Muscle layer of colon (tissue), 2 donors: Measurements from ENCODE around the gene RARB.

Experiments
- H3K27ac ChIP-seq: one replicate; pipeline ENCODE4 v1.7.0; 2013; ENCODE audit warnings: low read depth, mild to moderate bottlenecking, low read length, moderate library complexity
- H3K27me3 ChIP-seq, 2 donors: one replicate each; pipeline ENCODE4 v1.7.0; 2013; ENCODE audit warnings: low read length in 2 of 2, mild to moderate bottlenecking in 2 of 2; ENCODE audit not compliant: insufficient read depth in 2 of 2, control insufficient read depth in 1 of 2
- H3K36me3 ChIP-seq: one replicate; pipeline ENCODE4 v1.7.0; 2013; ENCODE audit warnings: mild to moderate bottlenecking, low read length; ENCODE audit not compliant: insufficient read depth
- H3K4me1 ChIP-seq: one replicate; pipeline ENCODE4 v1.7.0; 2013; ENCODE audit warnings: mild to moderate bottlenecking, low read length; ENCODE audit not compliant: insufficient read depth
- H3K4me3 ChIP-seq, 2 donors: one replicate each; pipeline ENCODE4 v1.7.0; 2013; ENCODE audit warnings: low read length in 2 of 2, low read depth in 1 of 2, mild to moderate bottlenecking in 1 of 2, moderate library complexity in 1 of 2
- H3K9ac ChIP-seq: one replicate; pipeline ENCODE4 v1.7.0; 2013; ENCODE audit warnings: low read length
- H3K9me3 ChIP-seq: one replicate; pipeline ENCODE4 v1.7.0; 2013; ENCODE audit warnings: mild to moderate bottlenecking, low read length
- donor health status: abdominal sarcoma.
- donor health status: Adenocarcinoma of cecum.

RARB gene

DNA sequence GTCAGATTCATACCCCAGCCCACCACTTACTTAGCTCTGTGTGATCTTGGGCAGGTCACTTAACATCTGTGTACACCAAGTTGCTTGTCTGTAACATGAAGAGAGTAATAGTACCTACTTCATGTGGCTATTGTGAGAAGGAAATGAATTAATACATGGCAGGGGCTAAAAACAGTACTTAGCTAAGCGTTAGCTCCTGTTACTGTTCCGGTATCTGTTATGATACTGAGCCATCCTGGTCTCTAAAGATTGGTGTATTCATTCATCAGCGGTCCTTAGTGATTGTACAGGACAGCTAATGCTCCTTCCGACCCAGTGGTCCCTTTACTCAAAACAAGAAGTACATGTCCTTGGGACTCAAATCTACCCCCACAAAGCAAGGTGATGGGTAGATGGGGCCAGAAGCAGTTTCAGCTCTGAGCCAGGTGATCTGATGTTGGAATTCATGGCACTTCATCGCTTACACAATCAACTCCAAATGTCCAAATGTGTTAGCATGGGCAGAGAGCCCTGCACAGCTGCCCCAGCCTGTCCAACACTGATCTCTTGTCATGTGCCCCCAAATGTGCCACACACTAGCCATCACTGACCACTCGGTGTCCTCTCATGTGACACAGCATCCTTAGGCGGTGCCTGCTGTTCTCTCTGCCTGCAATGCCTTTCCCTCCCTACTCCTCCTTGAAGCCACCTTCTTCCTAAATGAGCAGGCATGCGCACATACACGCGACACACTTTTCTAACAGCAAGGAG, 84.1 kb downstream of the RARB start:
- H3K4me3 ChIP-seq = no peak overlapping the region
- no peaks in the 10 kb centered on the region for H3K27me3 ChIP-seq
- H3K36me3 ChIP-seq = no peaks in the 10 kb centered on the region
- H3K9me3 ChIP-seq = no peaks in the 10 kb centered on the region
- no peak overlapping the region for H3K9ac ChIP-seq
- no peak overlapping the region for H3K27ac ChIP-seq
- H3K4me1 ChIP-seq = peaks cover 28% of the 10 kb centered on the region

GRCh38 chr3:25513642-25514266, 85.7 kb downstream of the RARB start:
- Histone ChIP-seq H3K9me3 (no peaks in the 10 kb centered on the region), H3K27ac (no peak overlapping the region), H3K36me3 (no peaks in the 10 kb centered on the region), H3K27me3 (no peaks in the 10 kb centered on the region), H3K4me3 (no peak overlapping the region), H3K9ac (no peak overlapping the region), H3K4me1 (peaks cover 13% of the 10 kb centered on the region)

DNA sequence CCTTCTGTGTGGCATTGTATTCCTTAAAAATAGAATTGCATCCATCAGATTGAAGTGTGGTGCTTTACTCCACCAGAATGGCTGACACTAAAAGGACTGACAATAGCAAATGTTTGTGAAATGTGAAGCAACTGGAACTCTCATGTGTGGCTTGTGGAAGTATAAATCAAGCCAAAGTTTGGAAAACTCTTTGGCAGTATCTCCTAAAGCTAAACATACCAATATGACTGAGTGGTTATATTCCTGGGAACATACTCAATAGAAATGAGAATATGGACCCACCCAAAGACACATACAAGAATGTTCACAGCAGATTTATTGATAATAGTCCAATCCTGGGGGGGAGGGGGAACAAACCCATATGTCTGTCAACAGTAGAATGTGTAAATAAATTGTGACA, 87.1 kb downstream of the RARB start:
- Histone ChIP-seq H3K27ac (no peak overlapping the region), H3K9me3 (no peaks in the 10 kb centered on the region), H3K4me3 (no peak overlapping the region), H3K4me1 (peaks cover 9% of the 10 kb centered on the region), H3K27me3 (no peaks in the 10 kb centered on the region), H3K36me3 (no peaks in the 10 kb centered on the region), H3K9ac (no peak overlapping the region)

DNA sequence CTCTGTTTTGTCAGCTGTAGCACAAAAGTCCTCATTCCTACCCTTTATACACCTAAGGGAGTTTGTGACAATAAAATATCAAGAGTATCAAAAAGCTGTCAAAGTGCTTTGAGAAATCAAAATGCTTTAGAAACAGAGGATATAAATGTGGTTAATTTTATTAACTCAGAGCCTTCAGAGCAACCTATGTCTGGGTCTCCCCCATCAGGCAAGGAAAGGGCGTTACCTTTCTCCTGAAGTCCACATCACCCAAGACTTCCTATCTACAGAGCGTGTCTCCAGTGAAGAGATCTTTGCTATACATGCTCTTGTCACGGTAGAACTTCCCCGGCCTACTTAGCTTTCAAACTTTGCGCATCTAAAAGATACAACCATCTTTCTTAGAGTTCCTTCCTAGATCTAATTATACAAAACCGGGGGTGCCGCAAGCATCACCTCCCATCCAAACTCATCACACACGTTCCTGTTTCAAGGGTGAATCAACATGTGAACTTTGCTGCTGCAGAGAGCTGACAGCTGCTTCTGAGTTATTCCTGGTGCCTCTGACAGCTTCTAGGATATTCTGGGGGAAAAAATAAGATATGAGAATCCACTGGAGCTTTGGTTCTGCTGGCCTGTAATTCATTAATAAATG, 93.0 kb downstream of the RARB start:
- Histone ChIP-seq H3K27ac (no peak overlapping the region), H3K9ac (no peak overlapping the region), H3K4me3 (no peak overlapping the region), H3K9me3 (no peaks in the 10 kb centered on the region), H3K4me1 (no peaks in the 10 kb centered on the region), H3K27me3 (no peaks in the 10 kb centered on the region), H3K36me3 (no peaks in the 10 kb centered on the region)

DNA sequence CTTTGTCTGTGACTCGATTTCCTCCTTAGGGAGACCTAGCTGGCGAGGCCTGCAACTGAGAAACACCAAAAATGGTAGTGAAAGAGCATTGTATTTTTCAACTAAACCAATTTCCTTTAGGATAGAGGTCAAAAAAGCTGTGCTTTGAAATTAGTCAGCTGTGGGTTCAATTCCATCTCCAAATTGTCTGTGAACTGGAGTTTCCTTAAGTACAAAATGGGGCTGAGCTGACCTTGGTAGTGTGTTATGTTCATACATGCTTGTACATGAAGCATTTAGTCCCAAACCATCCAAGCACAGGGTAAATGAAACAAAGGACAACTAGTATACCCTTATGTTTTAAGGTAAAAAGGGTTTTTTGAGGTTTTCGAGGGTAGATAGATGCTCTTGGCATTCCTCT, 99.3 kb downstream of the RARB start:
- Histone ChIP-seq H3K9ac (no peak overlapping the region), H3K36me3 (no peaks in the 10 kb centered on the region), H3K27ac (no peak overlapping the region), H3K9me3 (no peaks in the 10 kb centered on the region), H3K4me3 (no peak overlapping the region), H3K27me3 (no peaks in the 10 kb centered on the region), H3K4me1 (no peaks in the 10 kb centered on the region)

DNA sequence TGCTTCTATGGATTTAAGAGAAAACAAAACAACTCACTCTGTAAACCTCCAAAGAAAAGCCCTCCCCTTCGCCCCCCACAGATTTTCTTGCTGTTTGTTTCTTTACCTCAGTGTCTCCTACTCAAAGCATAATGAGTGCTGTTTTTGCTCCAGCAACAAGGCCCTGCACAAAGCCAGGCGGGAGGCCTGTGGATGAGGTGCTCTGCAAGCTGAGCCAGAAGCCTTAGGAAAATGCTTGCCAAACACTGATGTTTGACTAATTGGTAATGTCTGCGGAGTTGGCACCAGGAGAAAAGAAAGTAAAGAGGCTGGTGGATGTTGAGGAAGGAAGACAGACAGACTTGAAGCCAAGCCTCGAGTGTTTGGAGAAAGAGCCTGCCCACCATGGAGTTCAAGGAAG, 99.7 kb downstream of the RARB start:
- no peak overlapping the region for H3K4me3 ChIP-seq
- no peaks in the 10 kb centered on the region for H3K4me1 ChIP-seq
- H3K9ac ChIP-seq = no peak overlapping the region
- no peak overlapping the region for H3K27ac ChIP-seq
- no peaks in the 10 kb centered on the region for H3K9me3 ChIP-seq
- H3K36me3 ChIP-seq = no peaks in the 10 kb centered on the region
- H3K27me3 ChIP-seq = no peaks in the 10 kb centered on the region

DNA sequence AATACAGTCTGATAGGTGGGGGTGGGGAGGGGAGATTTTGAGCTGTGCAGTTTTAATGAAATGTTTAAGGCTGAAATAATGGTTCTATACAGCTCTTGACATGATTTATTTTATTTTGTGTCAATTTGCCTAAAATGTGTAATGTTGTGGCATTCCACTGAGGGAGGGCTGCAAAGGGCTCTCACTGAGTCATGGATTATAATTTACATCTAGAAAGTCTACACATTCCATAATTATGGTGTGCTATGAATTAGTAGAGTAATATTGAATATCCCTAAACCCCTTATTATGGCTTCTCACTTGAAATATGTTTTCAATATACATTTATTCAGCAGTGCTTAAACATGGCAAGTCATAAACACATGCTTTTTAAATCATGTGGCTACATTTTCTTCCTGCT, 103.9 kb downstream of the RARB start:
- Histone ChIP-seq H3K36me3 (no peaks in the 10 kb centered on the region), H3K4me3 (no peak overlapping the region), H3K9ac (no peak overlapping the region), H3K4me1 (no peaks in the 10 kb centered on the region), H3K27ac (no peak overlapping the region), H3K9me3 (no peaks in the 10 kb centered on the region), H3K27me3 (no peaks in the 10 kb centered on the region)

GRCh38 chr3:25532431-25533162, 104.5 kb downstream of the RARB start:
- Histone ChIP-seq H3K9me3 (no peaks in the 10 kb centered on the region), H3K36me3 (no peaks in the 10 kb centered on the region), H3K27me3 (no peaks in the 10 kb centered on the region), H3K27ac (no peak overlapping the region), H3K4me3 (no peak overlapping the region), H3K4me1 (no peaks in the 10 kb centered on the region), H3K9ac (no peak overlapping the region)

DNA sequence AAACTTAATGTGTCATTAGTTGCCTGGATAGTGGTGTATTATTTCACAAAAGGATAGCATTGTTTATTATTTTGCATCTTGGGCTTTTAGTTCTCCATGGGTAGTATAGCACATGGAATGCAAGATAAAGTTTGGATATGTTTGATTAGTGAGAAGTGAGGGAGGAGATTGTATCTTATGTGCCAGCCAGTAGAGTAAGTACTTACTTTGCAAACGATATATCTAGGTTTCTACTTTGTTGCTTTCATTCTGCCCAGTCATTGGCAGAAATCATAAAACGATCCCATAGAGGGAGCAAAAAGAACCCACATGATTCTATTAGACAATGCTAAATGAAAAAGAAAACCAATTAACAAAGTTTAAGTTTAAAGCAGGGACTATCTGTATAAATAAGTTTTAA, 105.3 kb downstream of the RARB start:
- no peak overlapping the region for H3K9ac ChIP-seq
- H3K4me3 ChIP-seq = no peak overlapping the region
- no peaks in the 10 kb centered on the region for H3K36me3 ChIP-seq
- H3K27ac ChIP-seq = no peak overlapping the region
- no peaks in the 10 kb centered on the region for H3K27me3 ChIP-seq
- no peaks in the 10 kb centered on the region for H3K9me3 ChIP-seq
- no peaks in the 10 kb centered on the region for H3K4me1 ChIP-seq

GRCh38 chr3:25534007-25534406, 105.9 kb downstream of the RARB start:
- H3K9me3 ChIP-seq = no peaks in the 10 kb centered on the region
- H3K27me3 ChIP-seq = no peaks in the 10 kb centered on the region
- no peaks in the 10 kb centered on the region for H3K4me1 ChIP-seq
- no peak overlapping the region for H3K27ac ChIP-seq
- no peak overlapping the region for H3K4me3 ChIP-seq
- no peaks in the 10 kb centered on the region for H3K36me3 ChIP-seq
- H3K9ac ChIP-seq = no peak overlapping the region

- Histone ChIP-seq H3K27ac (no peak overlapping the region), H3K9ac (no peak overlapping the region), H3K27me3 (no peaks in the 10 kb centered on the region), H3K4me3 (no peak overlapping the region), H3K36me3 (no peaks in the 10 kb centered on the region), H3K4me1 (no peaks in the 10 kb centered on the region), H3K9me3 (no peaks in the 10 kb centered on the region)
Observed at GRCh38 chr3:25536521-25537391, 108.7 kb downstream of the RARB start.
